HepG2 (cell line): Measurements from ENCODE around the gene PCBP1. TPM values are rescaled to one million over a fixed set of nuclear protein-coding genes. Genes with fewer than 3 reads are reported as not detected.

Experiments used
- ATAC-seq: fragments of 200-7000 bp; cut with Tn5 transposase; 3 replicates; pipeline ENCODE4 v1.9.1; 2020; ENCODE audit warnings: mild to moderate bottlenecking, moderate library complexity
- BruUV-seq: library from RNA; stranded (reverse); fragments of 400-500 nt; replicated peaks from 2 replicates; lab custom pipeline; 2021; lab: Mats Ljungman, UMichigan
- CTCF ChIA-PET: fragments of 300-600 bp; formaldehyde crosslinking; extraction: SDS; loops from one replicate; lab custom pipeline; 2021; ENCODE audit warnings: low total read pairs, inconsistent platforms, low intra/inter-chr PET ratio; lab: Yijun Ruan, JAX
- POLR2A ChIA-PET: fragments of 350-600 bp; sonication (Branson Sonifier 250); formaldehyde crosslinking; loops from one replicate; lab custom pipeline; 2020; ENCODE audit warnings: antibody characterized with exemption, inconsistent platforms; lab: Yijun Ruan, JAX
- DNase-seq: peaks from one replicate; pipeline ENCODE4 v3.0.0-alpha.2; 2015; ENCODE audit warnings: low spot score
- FAIRE-seq: peaks from 3 replicates; lab custom pipeline; 2011; peaks lifted over from hg19 to GRCh38; lab: Jason Lieb, UNC
- H2AFZ ChIP-seq: one replicate; pipeline ENCODE4 v1.6.1; 2011; ENCODE audit warnings: low read length, inconsistent platforms
- H3K27ac ChIP-seq: fragments of 300-600 bp; 3 replicates; pipeline ENCODE4 v1.8.0; 2011; ENCODE audit warnings: mixed run types, mild to moderate bottlenecking, mixed read lengths, low read length, inconsistent platforms; ENCODE audit not compliant: insufficient read depth; ENCODE audit errors: extremely low read length
- H3K27me3 ChIP-seq, 2 experiments: fragments of 200-600 bp in 1 of 2; 2 replicates in 1 of 2; 3 replicates in 1 of 2; pipeline versions ENCODE4 v1.6.0 to v1.8.0; 2011; ENCODE audit warnings: low read length in 2 of 2, mild to moderate bottlenecking in 2 of 2, moderate library complexity in 2 of 2, inconsistent platforms in 1 of 2; ENCODE audit not compliant: insufficient read depth in 2 of 2, control insufficient read depth in 1 of 2
- H3K36me3 ChIP-seq, 2 experiments: fragments of 200-600 bp in 1 of 2; replicated peaks in 1 of 2; 2 replicates in 1 of 2; 3 replicates in 1 of 2; pipeline versions ENCODE4 v1.5.1 to v1.8.0; 2011; ENCODE audit warnings: low read length in 2 of 2, inconsistent platforms in 1 of 2; ENCODE audit not compliant: insufficient read depth in 2 of 2, control insufficient read depth in 1 of 2
- H3K4me1 ChIP-seq: 2 replicates; pipeline ENCODE4 v1.5.1; 2012; ENCODE audit warnings: low read length, inconsistent platforms; ENCODE audit not compliant: insufficient read depth
- H3K4me2 ChIP-seq: 2 replicates; pipeline ENCODE4 v1.6.0; 2011; ENCODE audit warnings: low read depth, low read length, inconsistent platforms
- H3K4me3 ChIP-seq, 3 experiments: fragments of 200-600 bp in 1 of 3; sonication (generic), shearing (Covaris generic) in 1 of 3; replicated peaks in 1 of 3; 2 replicates each; pipeline ENCODE4 v1.5.1; 2011 to 2016; ENCODE audit warnings: low read length in 3 of 3, inconsistent platforms in 2 of 3, low read depth in 2 of 3, mild to moderate bottlenecking in 2 of 3, control low read depth in 1 of 3, mixed read lengths in 1 of 3; ENCODE audit not compliant: insufficient read depth in 1 of 3
- H3K79me2 ChIP-seq: one replicate; pipeline ENCODE4 v1.6.1; 2011; ENCODE audit warnings: low read length, inconsistent platforms; ENCODE audit not compliant: insufficient read depth
- H3K9ac ChIP-seq: 2 replicates; pipeline ENCODE4 v1.6.0; 2011; ENCODE audit warnings: mild to moderate bottlenecking, low read depth, low read length, inconsistent platforms; ENCODE audit not compliant: insufficient read depth
- H3K9me3 ChIP-seq: 2 replicates; pipeline ENCODE4 v1.5.1; 2012; ENCODE audit warnings: mild to moderate bottlenecking, low read length
- H4K20me1 ChIP-seq: 2 replicates; pipeline ENCODE4 v1.6.0; 2011; ENCODE audit warnings: inconsistent platforms, mild to moderate bottlenecking, low read length, moderate library complexity; ENCODE audit not compliant: insufficient read depth
- RELA ChIP-seq: sonication (generic); formaldehyde crosslinking; IDR thresholded peaks from 2 replicates; pipeline ENCODE4 v1.4.0; 2020; ENCODE audit warnings: missing genetic modification reagents
- STAT5B ChIP-seq: sonication (generic); formaldehyde crosslinking; IDR thresholded peaks from 2 replicates; pipeline ENCODE4 v1.4.0; 2020; ENCODE audit warnings: missing genetic modification reagents
- WGBS: methylation state at CpG from one replicate; pipeline ENCODE4 v1.1.6; 2017; ENCODE audit warnings: low lambda C conversion rate; 5-methylcytosine and 5-hydroxymethylcytosine counted together
- in situ Hi-C: cut with HindIII; loops from 2 replicates; pipeline ENCODE4 v1.10.0; 2017; ENCODE audit warnings: low pct_unique_long_range_greater_than_20kb; ENCODE audit not compliant: extremely low pct_ligation_motif_present
- intact Hi-C: fragments of 100-400 bp; cut with micrococcal nuclease; formaldehyde crosslinking; loops from one replicate; pipeline ENCODE4 v1.10.0; 2022; ENCODE audit not compliant: unreplicated experiment
- polyA plus RNA-seq, 8 experiments: library from polyadenylated mRNA; depleted of rRNA in 3 of 8; stranded (reverse) in 7 of 8; unstranded in 1 of 8; fragments of >200 nt; fragmentation: Illumina TruSeq in 4 of 8; extraction: Trizol in 4 of 8; gene quantifications; 2 replicates each; pipeline versions ENCODE4 v1.2.1 to v1.2.3, GENCODE V29; 2011 to 2016; ENCODE audit warnings: low read depth in 4 of 8, missing spikeins in 1 of 8, mixed read lengths in 1 of 8; ENCODE audit not compliant: insufficient read depth in 1 of 8
- total RNA-seq, 5 experiments: library from RNA; depleted of rRNA; stranded (reverse); fragments of >200 nt; fragmentation: Illumina TruSeq; extraction: Trizol; gene quantifications; 2 replicates each; pipeline ENCODE4 v1.2.3, GENCODE V29; 2016; ENCODE audit warnings: low read depth in 1 of 5
- TF ChIP-seq, protein P1 (sequence below): IDR thresholded peaks from 2 replicates; pipeline ENCODE4 v1.6.1; 2012; ENCODE audit warnings: low read depth, low read length, improper control_type of control experiment
- TF ChIP-seq, protein P2 (sequence below): sonication (generic); formaldehyde crosslinking; conservative IDR thresholded peaks from 2 replicates; pipeline ENCODE4 v1.8.1; 2023; ENCODE audit warnings: missing genetic modification reagents

The PCBP1 gene
- total and polyA plus RNA-seq, 2 of the 13 experiments (the other 11 are each of a cell fraction or from before 2014, with no cell fraction given): 32.0 to 137 TPM

DNA sequence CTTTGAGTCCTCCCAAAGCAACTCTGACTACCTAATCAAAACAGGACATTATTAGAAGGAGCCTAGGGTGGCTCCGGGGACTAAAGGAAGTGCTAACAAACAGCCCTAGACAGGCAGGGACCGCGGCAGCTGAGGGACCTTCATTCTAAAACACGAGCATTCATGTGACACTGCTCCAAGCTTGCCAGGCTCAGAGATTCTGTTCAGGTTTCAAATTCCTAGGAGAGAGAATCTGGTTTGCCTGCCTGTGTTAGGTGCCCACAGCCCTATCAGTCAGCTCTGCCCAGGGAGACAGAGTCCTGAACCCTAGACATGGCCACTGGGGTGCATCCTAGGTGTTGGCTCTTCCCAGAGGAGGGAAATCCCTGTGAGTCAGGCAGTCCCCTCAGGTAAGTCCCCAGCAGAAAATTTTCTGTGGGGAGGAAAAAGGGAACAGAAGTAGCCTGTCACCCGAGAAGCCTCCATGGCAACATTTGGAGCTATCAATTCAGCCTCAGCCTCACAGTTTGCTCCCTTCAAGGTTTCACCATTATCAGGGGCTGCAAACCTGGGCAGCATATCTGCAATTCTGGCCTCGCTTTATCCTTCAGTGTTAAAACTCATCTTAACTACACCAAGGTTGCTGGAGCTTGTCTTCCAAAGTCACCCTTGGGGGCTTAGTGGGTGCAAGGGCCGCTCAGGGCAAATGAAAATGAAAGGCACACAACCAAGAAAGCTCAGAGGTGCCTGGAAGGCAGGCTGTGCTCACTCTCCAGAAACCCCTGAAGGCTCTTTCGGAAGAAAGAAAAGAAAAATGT is 28.6 kb downstream of the PCBP1 start (continued):
- TF ChIP-seq RELA (CRISPR knock-in tag) (no peak), STAT5B (CRISPR knock-in tag) (no peak)

DNA sequence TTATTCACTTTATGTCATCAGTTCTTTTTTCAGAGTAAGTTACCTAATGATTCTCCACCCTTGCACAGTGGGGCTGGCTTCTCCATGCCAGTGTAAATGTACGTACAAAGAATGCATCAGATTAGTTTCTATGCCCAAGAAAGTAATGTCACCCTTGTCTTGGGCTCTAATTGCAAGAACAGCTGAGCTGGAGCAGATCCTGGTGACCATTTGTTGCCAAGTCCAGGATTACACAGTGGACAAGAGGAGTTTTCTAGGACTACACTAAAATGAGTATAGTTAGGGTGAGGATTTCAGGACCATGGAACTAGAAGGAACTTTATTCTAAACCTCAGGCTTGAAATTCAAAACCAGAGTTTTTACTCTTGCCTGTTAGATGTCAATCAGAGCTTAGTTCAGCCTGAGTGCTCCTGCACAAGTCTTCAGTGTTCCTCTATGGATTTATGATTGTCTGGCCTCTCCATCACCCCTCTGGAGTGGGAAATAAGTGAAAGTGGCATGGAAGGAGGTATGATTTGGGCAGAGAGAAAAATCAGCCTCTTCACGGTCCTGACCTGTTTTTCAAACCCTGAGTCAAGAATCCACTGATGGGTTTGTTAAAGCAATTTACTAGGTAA is 29.8 kb downstream of the PCBP1 start:
- CTCF ChIA-PET: no interaction called here
- WGBS: 91% methylated on average over 2 of the region's 2 CpGs
- H3K9ac ChIP-seq: no peak overlapping the region
- H3K27me3 ChIP-seq: no peaks in the 10 kb centered on the region
- in situ Hi-C loops: no loop called here
- DNase-seq: no peak
- H2AFZ ChIP-seq: no peak overlapping the region
- intact Hi-C loops: no loop called here
- BruUV-seq: no TSS peak
- ATAC-seq: no peak
- no peak overlapping the region for H3K4me2 ChIP-seq
- no peaks in the 10 kb centered on the region for H3K9me3 ChIP-seq
- no peak overlapping the region for H3K27ac ChIP-seq
- H3K36me3 ChIP-seq: no peaks in the 10 kb centered on the region
- no peak for FAIRE-seq
- H4K20me1 ChIP-seq: no peaks in the 10 kb centered on the region
- no peaks in the 10 kb centered on the region for H3K79me2 ChIP-seq
- POLR2A ChIA-PET: interaction anchor here (2.6 to 4.7 kb wide), 2 partner anchors 8 to 13 kb away, joined by 8 to 55 read pairs; no protein-coding TSS in a partner anchor
- peaks cover 54% of the 10 kb centered on the region for H3K4me1 ChIP-seq
- H3K4me3 ChIP-seq: no peak overlapping the region
- TF ChIP-seq, protein P1, sequence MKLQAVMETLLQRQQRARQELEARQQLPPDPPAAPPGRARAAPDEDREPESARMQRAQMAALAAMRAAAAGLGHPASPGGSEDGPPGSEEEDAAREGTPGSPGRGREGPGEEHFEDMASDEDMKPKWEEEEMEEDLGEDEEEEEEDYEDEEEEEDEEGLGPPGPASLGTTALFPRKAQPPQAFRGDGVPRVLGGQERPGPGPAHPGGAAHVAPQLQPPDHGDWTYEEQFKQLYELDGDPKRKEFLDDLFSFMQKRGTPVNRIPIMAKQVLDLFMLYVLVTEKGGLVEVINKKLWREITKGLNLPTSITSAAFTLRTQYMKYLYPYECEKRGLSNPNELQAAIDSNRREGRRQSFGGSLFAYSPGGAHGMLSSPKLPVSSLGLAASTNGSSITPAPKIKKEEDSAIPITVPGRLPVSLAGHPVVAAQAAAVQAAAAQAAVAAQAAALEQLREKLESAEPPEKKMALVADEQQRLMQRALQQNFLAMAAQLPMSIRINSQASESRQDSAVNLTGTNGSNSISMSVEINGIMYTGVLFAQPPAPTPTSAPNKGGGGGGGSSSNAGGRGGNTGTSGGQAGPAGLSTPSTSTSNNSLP: no peak
- TF ChIP-seq, protein P2, sequence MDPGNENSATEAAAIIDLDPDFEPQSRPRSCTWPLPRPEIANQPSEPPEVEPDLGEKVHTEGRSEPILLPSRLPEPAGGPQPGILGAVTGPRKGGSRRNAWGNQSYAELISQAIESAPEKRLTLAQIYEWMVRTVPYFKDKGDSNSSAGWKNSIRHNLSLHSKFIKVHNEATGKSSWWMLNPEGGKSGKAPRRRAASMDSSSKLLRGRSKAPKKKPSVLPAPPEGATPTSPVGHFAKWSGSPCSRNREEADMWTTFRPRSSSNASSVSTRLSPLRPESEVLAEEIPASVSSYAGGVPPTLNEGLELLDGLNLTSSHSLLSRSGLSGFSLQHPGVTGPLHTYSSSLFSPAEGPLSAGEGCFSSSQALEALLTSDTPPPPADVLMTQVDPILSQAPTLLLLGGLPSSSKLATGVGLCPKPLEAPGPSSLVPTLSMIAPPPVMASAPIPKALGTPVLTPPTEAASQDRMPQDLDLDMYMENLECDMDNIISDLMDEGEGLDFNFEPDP (CRISPR knock-in tag): 0 out of 2 replicates have a peak, but pooled peaks have one; percentile 55
- TF ChIP-seq, all 625 proteins: peak for 1
